Lower lobe of right lung (tissue), 2 donors: Measurements from ENCODE around the gene SCP2. TPM values are rescaled to one million over a fixed set of nuclear protein-coding genes. Genes with fewer than 3 reads are reported as not detected.
"Not testable (repeated sequence)": the region's sequence is repeated elsewhere in the genome, so short reads cannot be mapped to it uniquely, and the experiment has no call there.

Experiments used
- ATAC-seq, 2 donors: fragments of 200-7000 bp; cut with Tn5 transposase; one replicate each; pipeline ENCODE4 v1.9.1; 2020 to 2022; ENCODE audit warnings: mild to moderate bottlenecking in 2 of 2, moderate library complexity in 2 of 2
- DNase-seq: peaks from one replicate; pipeline ENCODE4 v3.0.0-alpha.2; 2020
- H3K27ac ChIP-seq: fragments of 200-600 bp; one replicate; pipeline ENCODE4 v1.8.0; 2022
- H3K27me3 ChIP-seq: fragments of 200-600 bp; one replicate; pipeline ENCODE4 v1.8.0; 2022; ENCODE audit warnings: low read depth
- H3K36me3 ChIP-seq: fragments of 200-600 bp; one replicate; pipeline ENCODE4 v1.8.0; 2022; ENCODE audit warnings: mild to moderate bottlenecking
- H3K4me1 ChIP-seq: fragments of 200-600 bp; one replicate; pipeline ENCODE4 v1.8.0; 2022
- H3K4me3 ChIP-seq: fragments of 200-600 bp; one replicate; pipeline ENCODE4 v1.8.0; 2022; ENCODE audit warnings: mild to moderate bottlenecking
- H3K9me3 ChIP-seq: fragments of 200-600 bp; one replicate; pipeline ENCODE4 v1.8.0; 2022
- CTCF ChIP-seq: fragments of 200-600 bp; IDR thresholded peaks from one replicate; pipeline ENCODE4 v1.8.0; 2022; ENCODE audit warnings: antibody characterized with exemption, mild to moderate bottlenecking
- intact Hi-C: fragments of 100-400 bp; cut with DNase I; formaldehyde crosslinking; loops from one replicate; pipeline ENCODE4 v1.11.0; 2022
- total RNA-seq: library from RNA; stranded (reverse); fragmentation: NEBNext Ultra II Directional; extraction: Animal tissue kit (Norgen Biotek cat#: 25700); gene quantifications from one replicate; pipeline ENCODE4 v1.2.1, GENCODE V29; 2021
- donor health status: DM: no; HTN: yes; CAD: no; lungs with severe emphysema.

The SCP2 gene
- total RNA-seq, 1 donor from 2014 or later: 148 TPM

- DNase-seq (no peak), ATAC-seq (no peak)
- Histone ChIP-seq H3K4me3 (no peak overlapping the region), H3K9me3 (no peaks in the 10 kb centered on the region), H3K36me3 (peaks cover 2% of the 10 kb centered on the region), H3K27ac (no peak overlapping the region), H3K27me3 (no peaks in the 10 kb centered on the region), H3K4me1 (no peaks in the 10 kb centered on the region)
- intact Hi-C loops: no loop called here
- TF ChIP-seq CTCF: no peak
These were observed 10.5 kb downstream of the SCP2 start for GRCh38 chr1:52937433-52938182.

- no peaks in the 10 kb centered on the region for H3K4me1 ChIP-seq
- no peak overlapping the region for H3K4me3 ChIP-seq
- no peaks in the 10 kb centered on the region for H3K9me3 ChIP-seq
- no peak for TF ChIP-seq CTCF
- DNase-seq: no peak
- no peak overlapping the region for H3K27ac ChIP-seq
- intact Hi-C loops: no loop called here
- ATAC-seq: no peak
- H3K27me3 ChIP-seq: no peaks in the 10 kb centered on the region
- H3K36me3 ChIP-seq: peaks cover 6% of the 10 kb centered on the region
These were observed 11.0 kb downstream of the SCP2 start for GRCh38 chr1:52938183-52938451.

- intact Hi-C loops: no loop called here
- TF ChIP-seq CTCF: no peak
- no peaks in the 10 kb centered on the region for H3K9me3 ChIP-seq
- DNase-seq (no peak), ATAC-seq (no peak)
- no peaks in the 10 kb centered on the region for H3K4me1 ChIP-seq
- H3K36me3 ChIP-seq: peaks cover 6% of the 10 kb centered on the region
- H3K27me3 ChIP-seq: no peaks in the 10 kb centered on the region
- no peak overlapping the region for H3K27ac ChIP-seq
- no peak overlapping the region for H3K4me3 ChIP-seq
These were observed 16.9 kb downstream of the SCP2 start for GRCh38 chr1:52943876-52944416.

GRCh38 chr1:52944566-52944965, 17.5 kb downstream of the SCP2 start:
- no peak for ATAC-seq
- no peak for TF ChIP-seq CTCF
- Histone ChIP-seq H3K4me3 (no peak overlapping the region), H3K36me3 (peaks cover 6% of the 10 kb centered on the region), H3K9me3 (no peaks in the 10 kb centered on the region), H3K27me3 (no peaks in the 10 kb centered on the region), H3K27ac (no peak overlapping the region), H3K4me1 (no peaks in the 10 kb centered on the region)
- no peak for DNase-seq
- intact Hi-C loops: no loop called here

- Histone ChIP-seq H3K27ac (no peak overlapping the region), H3K4me3 (no peak overlapping the region), H3K4me1 (no peaks in the 10 kb centered on the region), H3K27me3 (no peaks in the 10 kb centered on the region), H3K36me3 (peaks cover 22% of the 10 kb centered on the region), H3K9me3 (no peaks in the 10 kb centered on the region)
- no peak for TF ChIP-seq CTCF
- no peak for ATAC-seq
- no peak for DNase-seq
- intact Hi-C loops: no loop called here
These were observed 20.4 kb downstream of the SCP2 start for GRCh38 chr1:52947490-52947889.

GRCh38 chr1:52949602-52950001, 22.5 kb downstream of the SCP2 start:
- H3K9me3 ChIP-seq, H3K4me1 ChIP-seq, intact Hi-C loops, H3K27me3 ChIP-seq, ATAC-seq, H3K27ac ChIP-seq, DNase-seq, H3K4me3 ChIP-seq: not testable (repeated sequence)
- peaks cover 31% of the 10 kb centered on the region for H3K36me3 ChIP-seq
